SHP77 treated with DMSO at 0.1 percent for 48 hours (cell line): ENCODE results near the gene PCDH9.

ENCODE experiments used
- DNase-seq: peaks from one replicate; lab custom pipeline; 2025; lab: John Stamatoyannopoulos, UW

Gene PCDH9

DNA sequence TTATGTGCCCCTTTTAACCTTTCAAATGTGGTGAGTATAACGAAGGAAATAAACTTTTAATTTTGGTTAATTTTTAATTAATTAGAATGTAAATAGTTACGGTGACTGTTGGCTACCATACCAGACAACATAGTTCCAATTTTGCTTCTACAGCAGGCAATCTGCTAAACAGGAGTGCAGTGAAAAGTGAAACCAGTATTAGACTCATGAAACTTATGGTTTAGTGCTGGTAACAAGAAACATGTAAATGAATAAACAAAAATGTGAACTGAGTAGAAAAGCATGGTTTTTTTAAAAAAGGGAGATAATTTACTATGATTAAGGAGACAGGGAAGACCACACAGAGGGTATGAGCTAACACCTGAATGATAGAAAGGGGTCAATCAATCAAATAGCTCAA lies 478.4 kb downstream of the PCDH9 start:
- DNase-seq, result no peak

- DNase-seq, result no peak
These were observed 481.4 kb downstream of the PCDH9 start for GRCh38 chr13:66748712-66749111.

GRCh38 chr13:66745307-66745706 lies 484.8 kb downstream of the PCDH9 start:
- DNase-seq, result no peak

GRCh38 chr13:66723576-66723975 lies 506.6 kb downstream of the PCDH9 start:
- DNase-seq, result no peak

DNA sequence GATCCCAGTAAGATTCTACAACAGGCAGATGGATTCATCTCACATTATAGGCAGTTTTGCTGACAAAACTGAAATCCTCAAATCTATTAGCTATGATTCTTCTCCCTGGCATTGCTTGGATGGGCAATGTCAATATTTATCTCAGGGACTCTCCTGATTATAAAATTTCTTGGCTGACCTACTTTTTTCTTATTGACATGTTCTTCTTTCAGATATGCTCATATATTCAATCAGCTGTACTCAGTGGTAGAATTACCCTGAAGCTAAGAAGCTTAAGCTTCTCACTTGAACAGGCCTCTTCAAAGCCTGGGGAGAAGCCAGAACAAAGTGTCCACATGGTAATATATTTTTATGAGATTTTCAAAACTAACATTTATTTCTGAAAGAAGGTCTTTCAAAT lies 513.6 kb downstream of the PCDH9 start:
- DNase-seq, result no peak

GRCh38 chr13:66714795-66715194 lies 515.3 kb downstream of the PCDH9 start:
- no peak for DNase-seq

DNA sequence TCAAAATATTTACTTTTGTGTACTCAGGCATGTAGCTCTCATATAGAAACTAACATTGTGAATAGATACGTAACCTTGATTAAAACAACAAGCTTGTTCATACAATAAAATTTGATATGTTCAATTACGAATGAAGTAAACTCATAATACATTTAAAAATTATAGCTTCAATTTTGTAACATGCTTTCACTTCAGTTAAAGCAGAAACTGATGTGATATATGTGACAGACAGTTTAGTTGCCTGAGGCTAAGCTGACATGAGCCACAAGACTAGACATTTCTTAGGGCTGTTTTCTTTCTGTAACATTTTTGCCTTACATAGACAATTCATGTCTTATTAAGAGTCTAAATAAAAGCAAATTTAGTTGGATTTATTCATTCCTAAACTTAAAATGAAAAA lies 526.0 kb downstream of the PCDH9 start:
- DNase-seq, result no peak

DNA sequence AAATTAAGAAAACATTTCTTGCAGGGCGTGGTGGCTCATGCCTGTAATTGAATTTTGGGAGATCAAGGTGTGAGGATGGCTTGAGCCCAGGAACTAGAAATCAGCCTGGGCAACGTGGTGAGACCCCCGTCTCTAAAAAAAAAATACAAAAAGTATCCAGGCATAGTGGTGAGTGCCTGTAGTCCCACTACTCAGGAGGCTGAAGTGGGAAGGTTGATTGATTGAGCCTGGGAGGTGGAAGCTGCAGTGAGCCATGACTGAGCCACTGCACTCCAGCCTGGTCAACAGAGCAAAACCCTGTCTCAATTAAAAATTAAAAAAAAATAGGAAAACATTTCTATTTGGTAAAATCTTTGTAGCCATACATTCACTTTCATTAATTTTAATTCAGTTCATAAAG lies 526.5 kb downstream of the PCDH9 start:
- DNase-seq, result peak; percentile 51

DNA sequence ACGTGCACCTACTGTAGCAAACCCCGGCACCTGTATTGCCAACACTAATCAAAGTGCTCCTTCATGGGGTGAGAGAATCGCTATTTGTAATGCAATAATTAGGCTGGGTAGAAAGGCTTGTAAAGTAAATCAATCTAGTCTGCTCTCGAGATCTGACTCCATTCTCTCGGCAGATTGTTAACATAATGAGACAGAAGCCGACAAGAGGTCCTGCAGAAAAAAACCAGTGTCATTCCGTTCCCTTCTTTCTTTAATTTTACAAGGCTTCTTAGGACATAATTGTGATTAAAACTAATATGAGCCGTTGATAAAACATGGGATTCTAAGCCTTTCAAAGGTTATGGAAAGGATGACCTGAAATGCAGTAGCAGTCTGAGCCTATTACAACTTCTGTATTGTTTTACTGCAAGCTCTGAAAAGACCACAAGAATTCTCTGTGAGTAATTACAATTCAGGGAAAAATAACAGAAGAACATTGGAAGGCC lies 530.0 kb downstream of the PCDH9 start:
- peak; percentile 52 for DNase-seq

DNA sequence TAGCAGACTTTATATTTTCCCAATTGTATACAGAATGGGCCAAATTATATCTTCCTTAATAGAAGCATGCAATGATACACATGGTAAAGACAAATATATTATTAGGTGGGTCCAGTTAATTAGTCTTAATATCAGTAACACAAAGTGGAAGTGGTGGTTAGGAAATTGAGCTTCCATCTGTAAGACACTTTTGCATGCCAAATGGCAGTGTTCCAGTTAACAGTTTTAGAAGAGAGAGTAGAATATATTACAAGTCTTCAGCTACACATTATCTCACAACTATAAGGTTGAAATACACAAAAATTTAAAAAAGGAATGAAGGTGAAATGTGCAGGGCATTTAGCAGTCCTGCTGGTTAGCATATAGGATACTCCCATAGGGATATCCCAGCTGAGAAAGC lies 536.5 kb downstream of the PCDH9 start:
- no peak for DNase-seq

DNA sequence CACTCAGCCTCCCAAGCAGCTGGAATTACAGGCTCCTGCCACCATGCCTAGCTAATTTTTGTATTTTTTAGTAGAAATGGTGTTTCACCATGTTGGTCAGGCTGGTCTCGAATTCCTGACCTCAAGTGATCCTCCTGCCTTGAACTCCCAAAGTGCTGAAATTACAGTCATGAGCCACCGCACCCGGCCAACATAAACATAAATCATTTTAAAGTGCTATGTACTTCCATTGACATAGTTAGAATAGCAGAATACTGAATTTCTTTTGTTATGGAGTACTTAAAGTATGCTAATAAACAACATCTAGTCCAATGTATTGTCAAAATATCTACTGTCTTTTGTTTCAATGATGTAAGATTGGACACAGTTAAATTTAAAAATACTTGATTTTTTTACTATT lies 539.0 kb downstream of the PCDH9 start:
- no peak for DNase-seq

DNA sequence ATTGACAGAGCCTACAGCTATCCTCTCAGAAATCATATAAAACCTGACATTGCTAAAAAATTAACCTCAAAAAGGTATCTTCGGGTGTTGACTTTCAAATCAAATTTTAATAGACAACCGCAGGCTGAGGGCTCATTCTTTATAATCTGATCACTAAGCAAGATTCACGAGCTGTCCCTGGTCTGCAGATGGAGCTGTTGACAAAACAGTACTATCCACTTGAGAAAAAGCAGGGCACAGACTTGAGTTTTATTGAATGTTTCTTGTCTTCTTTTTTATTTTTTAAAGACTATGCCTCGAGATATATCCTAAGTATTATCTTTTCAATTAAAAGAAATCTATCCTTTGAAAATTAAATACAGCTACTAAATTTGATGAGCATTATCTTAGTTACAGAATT lies 540.5 kb downstream of the PCDH9 start:
- peak; percentile 26 for DNase-seq

GRCh38 chr13:66689037-66689619 lies 541.0 kb downstream of the PCDH9 start:
- DNase-seq, result peak; percentile 35

DNA sequence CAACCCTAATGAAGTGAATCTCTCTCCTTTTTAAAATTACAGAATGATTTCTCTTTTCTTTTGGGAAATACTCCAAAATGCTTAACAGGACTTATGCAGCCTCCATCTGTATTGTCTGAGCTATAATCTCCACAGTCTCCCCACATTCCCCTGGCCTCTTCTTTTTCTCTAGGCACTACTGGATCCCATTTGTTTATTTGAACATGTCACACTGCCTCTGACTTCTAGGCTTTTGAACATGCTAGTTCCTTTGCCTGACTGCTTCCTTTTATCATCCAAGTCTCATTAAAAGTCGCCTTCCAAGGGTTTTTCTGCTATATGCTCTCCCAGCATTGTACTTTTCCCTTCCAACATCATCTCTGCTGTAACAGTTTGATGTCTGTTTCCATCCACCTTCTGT lies 548.7 kb downstream of the PCDH9 start:
- no peak for DNase-seq

DNA sequence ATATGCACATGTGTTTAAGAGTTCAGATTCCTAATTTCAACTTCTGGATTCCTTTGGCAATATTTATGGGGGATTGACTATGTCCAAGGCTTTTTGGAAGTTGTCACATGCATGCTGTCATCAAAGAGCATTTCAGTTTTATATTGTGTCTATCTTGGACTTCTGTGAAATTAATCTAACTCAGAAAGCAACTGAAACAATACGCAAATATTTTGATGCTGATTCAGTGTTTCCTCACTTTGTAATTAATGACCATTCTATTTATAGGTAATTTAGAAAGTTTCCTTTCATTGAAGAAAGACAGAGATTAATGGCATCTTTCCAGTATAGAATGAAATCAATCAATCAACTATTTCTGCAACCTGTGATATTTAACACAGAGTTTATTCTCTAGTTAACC lies 550.1 kb downstream of the PCDH9 start:
- DNase-seq, result no peak

- DNase-seq, result no peak
These were observed 554.5 kb downstream of the PCDH9 start for GRCh38 chr13:66675620-66676019.

GRCh38 chr13:66673401-66673800 lies 556.7 kb downstream of the PCDH9 start:
- no peak for DNase-seq

DNA sequence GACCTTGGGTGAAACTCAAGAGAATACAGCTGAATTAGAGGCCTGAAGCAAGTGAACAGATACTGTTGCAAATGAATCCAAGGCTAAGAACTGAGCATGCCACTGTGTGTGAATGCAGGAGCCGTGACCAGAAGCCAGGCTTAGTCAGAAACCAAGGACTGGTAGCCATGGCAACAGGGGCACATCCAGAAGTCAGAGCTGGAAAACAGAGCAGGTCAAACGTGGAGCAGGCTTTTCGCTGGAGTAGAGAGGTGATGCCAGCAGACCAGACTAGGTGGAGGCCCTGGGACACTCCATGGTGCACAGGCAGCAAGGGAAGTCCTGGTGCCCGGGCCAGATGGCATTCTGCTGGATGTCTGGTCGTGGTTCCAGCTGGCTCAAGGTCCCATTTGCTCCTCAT lies 564.1 kb downstream of the PCDH9 start:
- DNase-seq, result peak; percentile 56

GRCh38 chr13:66663711-66664110 lies 566.4 kb downstream of the PCDH9 start:
- DNase-seq, result no peak

DNA sequence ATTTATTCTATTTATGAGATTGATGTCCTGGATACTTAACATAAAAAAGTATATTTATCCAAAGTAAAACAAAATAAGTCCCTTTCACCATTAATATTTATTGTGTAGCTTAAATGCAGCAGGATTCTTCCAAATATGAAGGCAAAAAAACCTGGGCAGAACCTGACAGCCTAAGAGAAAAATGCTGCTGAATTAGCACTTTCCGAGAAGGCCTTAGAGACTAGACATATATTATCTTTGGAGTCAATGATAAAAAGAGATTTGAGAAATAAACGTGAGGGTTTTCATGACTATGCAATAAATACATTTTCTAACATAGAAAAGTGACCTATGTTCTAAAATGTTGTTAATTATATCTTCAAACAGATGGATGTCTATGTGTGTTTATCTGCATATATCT lies 566.9 kb downstream of the PCDH9 start:
- DNase-seq, result no peak

GRCh38 chr13:66661336-66661735 lies 568.8 kb downstream of the PCDH9 start:
- no peak for DNase-seq

DNA sequence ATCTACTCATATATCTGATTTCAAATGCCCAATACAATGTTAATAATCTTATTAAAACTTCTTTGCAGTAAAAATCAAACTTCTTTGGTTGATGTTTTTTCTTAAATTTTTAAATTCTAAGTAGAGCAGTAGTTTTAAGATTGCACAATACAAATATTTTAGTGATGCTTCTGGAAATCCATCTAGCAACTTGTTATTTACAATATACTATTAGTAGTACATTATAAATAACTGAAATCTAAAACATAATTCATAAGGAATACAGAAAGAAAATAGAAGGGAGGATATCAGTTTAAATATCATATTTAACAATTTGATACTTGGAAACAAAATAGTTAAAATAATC lies 569.7 kb downstream of the PCDH9 start:
- no peak for DNase-seq

DNA sequence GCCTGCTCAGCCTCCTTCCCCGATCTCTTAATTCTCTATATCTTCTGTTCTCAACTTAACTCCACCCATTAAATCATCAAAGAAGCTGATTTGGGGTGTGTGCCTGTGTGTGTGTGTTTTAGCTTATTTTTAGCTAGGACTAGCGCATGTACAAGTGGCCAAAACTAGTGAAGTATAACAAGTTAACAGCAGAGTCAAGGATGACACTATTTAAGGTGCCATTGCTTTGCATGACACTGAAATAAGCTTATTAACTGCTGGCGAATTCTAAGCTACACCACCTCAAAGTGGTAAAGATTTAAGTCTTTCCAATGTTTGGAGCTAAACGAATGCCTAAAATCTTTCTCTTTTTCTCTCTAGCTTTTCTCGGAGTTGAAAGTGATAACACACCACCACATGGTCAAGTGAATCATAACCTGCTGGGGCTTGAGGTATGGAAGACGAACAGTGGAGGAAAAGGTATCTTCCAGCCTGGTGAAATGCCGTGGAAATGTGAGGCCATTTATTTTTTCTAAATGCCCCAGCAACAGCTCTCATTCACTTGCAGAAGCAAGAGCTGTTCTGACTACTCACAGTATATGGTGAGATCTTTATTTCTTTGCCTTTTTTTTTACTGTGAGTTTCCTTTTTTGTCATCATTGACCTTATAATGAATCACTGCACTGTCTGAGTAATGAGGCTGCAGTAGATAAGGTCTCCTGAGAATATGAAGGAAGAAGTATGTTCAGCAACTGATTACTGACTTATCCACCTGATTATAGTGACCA lies 570.3 kb downstream of the PCDH9 start:
- DNase-seq, result no peak

- DNase-seq, result no peak
These were observed 570.9 kb downstream of the PCDH9 start for GRCh38 chr13:66659286-66659685.
